Measurements from ENCODE around the gene TMEM59.
"Not testable (repeated sequence)": the region's sequence is repeated elsewhere in the genome, so short reads cannot be mapped to it uniquely, and the experiment has no call there.

The TMEM59 gene

GRCh38 chr1:54011316-54012007 is 41.5 kb downstream of the TMEM59 start:
- no peak for DNase-seq

DNA sequence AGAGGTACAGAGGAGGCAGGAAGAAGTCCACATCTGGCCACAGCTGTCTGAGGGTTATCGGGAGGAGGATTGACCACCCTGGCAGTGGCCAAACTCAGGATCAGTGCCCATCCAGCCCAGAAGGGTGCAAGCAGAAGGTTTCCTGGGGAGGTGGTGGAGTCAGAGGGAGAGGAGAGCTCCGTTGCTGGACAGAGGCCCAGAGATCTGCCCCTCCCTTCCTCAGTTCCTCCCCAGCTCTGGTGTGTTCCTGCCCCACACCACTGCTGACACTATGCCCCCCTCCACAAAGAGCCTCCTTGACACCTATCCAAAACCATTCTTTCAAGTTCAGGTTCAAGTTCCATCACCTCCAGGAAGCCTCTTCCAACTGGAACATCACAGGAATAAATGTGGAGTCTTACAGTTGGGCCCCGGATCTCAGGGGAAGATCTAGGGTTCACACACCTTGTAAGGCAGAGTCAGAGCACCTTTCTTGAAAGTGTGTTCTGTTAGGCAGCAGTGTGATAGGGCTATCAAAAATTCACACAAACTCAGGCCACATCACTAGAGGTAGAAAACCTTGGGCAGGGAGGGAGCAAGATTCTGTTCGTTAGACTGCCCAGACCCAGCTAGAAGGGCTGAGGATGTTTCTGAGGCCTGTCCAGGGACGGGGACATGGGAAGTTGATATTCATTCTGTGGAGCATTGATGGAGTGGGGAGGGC is 42.4 kb downstream of the TMEM59 start:
- no peak for DNase-seq

DNA sequence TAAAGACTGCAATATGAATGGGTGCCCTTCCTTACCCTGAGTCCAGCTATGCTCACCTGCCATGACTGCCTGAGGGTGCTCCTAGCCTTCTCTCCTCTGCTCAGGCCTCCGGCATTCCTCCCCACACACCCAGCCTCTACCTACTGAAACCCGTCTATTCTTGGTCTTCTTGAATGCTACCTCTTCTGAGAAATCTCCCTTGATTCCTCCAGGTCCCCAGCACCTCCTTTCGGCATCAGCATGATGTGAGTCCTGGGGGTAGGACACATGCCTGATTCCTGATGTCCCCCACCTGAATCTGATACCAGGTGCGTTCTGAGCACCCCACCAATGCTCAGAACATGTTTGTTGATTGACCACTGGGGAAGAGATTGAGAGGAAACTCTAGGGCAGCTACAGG is 43.6 kb downstream of the TMEM59 start:
- DNase-seq, result no peak

DNA sequence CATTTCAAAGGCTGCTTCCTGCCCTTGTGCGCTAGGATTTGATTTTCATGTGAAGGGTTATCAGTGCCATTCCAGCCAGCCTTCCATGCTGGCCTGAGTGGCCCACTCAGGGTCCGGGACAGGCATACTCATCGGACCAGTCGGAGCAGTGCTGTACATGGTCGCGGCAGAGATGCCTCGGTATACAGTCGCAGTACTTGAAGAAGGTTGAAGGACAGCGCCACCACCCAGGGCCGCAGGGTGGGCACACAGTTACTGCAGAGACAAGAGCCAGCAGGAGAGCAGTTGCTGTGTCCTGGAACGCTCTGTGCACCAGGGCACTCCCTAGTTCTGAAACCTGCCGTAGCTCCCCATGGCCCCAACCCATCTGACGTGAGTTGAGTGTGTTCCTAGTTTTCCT is 44.1 kb downstream of the TMEM59 start:
- DNase-seq, result no peak

DNA sequence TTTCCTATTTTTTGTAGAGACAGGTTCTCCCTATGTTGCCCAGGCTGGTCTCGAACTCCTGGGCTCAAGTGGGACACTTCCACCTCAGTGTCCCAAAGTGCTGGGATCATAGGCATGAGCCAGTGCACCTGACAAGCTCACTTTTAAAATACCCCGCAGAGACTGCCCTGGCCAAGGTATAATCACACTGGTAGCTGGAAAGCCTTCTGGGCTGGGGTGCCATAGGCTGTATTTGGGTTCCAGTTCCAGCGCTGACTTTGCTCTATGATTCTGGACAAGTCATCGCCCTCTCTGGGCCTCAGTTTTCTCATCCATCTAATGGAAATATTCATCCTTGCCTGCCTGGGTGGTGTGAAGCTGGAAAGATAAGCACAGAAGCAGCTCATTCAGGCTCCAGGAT is 45.4 kb downstream of the TMEM59 start:
- no peak for DNase-seq

GRCh38 chr1:54006508-54006907 is 46.5 kb downstream of the TMEM59 start:
- DNase-seq, result no peak

DNA sequence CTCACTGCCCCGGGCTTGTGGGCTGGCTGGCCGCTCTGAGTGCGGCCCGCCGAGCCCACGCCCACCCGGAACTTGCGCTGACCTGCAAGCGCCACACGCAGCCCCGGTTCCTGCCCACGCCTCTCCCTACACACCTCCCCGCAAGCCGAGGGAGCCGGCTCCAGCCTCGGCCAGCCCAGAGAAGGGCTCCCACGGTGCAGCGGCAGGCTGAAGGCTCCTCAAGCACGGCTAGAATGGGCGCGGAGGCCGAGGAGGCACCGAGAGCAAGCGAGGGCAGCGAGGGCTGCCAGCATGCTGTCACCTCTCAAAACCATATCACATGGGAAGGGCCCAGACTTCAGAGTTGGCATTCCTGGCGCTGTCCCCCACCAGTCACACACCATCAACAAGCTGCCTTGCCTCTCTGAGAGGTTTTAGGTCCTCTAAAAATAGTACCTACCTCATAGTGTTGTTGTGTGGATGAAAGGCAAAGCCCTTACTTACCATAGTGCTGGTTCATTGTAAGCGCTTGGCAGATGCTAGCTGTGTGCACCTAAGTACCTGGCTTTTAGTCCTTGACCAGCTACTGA is 48.4 kb downstream of the TMEM59 start:
- DNase-seq, result no peak

- not testable (repeated sequence) for DNase-seq
Measured at GRCh38 chr1:54003750-54004480, 49.1 kb downstream of the TMEM59 start.

GRCh38 chr1:54003249-54003646 is 49.8 kb downstream of the TMEM59 start:
- DNase-seq, result no peak

DNA sequence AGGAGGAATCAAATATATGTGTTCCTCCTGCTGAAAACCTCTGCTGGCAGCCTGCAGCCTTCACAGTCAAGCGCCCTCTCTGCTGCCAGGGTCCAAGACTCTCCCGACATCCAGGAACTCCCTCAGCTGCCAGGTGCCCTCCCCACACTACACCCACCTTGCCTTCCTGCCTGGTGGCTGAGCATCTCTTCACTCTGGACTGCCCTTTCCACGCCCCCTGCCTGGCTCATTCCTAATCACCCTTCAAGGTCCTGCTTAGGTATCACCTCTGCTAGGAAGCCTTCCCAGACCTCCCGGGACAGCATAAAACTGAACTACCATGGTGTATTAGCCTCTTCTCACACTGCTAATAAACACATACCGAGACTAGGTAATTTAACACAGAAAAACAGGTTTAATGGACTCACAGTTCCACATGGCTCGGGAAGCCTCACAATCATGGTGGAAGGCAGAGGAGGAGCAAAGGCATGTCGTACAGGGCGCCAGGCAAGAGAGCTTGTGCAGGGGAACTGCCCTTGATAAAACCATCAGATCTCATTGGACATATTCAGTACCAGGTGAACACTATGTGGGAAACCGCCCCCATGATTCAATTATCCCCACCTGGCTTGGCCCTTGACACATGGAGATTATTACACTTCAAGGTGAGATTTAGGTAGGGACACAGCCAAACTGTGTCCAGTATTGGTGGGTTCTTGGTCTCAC is 50.3 kb downstream of the TMEM59 start:
- DNase-seq, result no peak

GRCh38 chr1:54001591-54001990 is 51.4 kb downstream of the TMEM59 start:
- DNase-seq, result peak; percentile 6 to 40

DNA sequence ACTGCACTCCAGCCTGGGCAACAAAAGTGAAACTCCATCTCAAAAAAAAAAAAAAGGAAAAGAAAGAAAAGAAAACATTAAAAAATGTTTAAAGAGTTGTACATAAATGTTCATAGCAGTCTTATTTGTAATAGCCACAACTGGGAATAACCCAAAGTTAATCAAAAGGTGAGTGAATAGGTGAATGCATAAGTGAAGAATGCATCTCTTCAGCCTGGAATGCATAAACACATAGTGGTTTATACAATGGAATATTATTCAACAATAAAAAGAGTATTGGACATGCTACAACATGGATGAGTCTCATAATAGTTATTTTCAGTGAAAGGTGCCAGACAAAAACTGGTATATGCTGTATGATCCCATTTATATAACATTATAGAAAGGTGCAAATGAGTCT is 53.1 kb downstream of the TMEM59 start:
- DNase-seq, result no peak

- no peak for DNase-seq
Measured at GRCh38 chr1:53998223-53998622, 54.8 kb downstream of the TMEM59 start.

DNA sequence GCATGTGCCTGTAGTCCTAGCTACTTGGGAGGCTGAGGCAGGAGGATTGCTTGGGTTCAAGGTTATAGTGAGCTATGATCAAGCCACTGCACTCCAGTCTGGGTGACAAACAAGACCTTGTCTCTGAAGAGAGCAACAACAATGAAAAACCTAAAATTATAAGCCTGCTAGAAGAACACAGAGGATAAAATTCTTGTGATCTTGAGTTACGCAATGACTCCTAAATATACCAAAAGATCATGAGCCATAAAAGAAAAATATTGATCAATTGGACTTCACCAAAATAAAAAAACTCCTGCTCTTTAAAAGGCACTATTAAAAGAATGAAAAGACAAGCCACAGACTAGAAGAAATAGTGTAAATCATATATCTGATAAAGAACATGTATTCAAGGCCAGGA is 57.3 kb downstream of the TMEM59 start:
- DNase-seq, result no peak

DNA sequence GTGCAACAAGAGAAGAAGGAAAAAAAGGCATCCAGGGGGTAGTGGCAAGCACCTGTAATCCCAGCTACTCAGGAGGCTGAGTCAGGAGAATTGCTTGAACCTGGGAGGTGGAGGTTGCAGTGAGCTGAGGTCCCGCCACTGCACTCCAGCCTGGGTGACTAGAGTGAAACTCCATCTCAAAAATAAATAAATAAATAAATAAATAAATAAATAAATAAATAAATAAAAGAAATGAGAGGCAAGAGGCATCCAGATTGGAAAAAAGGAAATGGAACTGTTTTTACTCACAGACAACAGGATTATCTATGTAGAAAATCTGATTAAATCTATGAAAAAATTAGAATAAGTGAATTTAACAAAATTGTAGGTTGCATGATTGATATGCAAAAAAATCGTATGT is 58.5 kb downstream of the TMEM59 start:
- DNase-seq, result not testable (repeated sequence)

DNA sequence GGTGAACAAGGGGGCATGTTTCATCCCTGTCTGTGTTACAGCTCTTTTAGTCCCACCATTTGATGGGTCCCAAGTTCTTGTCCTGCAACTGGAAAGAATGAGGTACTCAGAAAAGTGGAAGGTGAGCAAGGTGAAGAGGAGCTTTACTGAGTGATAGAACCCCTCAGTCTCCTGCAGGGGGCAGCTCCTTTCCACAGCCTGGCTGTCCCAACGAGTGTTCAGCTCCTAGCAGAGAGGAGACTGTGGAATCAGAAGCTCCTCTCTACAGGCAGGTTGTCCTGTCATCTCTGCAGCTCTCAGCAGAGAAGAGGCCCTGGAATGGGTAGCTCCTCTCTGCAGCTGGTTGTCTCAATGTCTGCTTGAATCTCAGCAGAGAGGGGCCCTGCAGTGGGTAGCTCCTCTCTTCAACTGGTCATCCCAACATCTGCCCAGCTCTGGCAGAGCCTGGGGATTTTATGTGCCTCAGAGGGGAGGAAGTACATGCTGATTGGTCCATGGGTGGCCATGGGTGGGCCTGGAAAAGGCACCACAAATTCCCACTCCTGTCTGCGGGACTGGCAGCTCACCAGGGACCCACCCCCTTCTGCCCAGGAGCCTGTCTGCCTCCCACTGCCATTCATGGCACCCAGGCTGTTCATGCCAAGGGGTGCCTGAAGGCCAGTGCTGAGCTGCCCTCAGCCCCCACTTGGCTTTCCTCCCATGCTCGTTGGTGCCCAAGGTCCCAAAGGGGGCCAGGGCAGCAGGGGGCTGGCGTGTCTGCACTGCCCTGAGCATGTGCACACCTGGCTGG is 60.7 kb downstream of the TMEM59 start:
- no peak for DNase-seq

DNA sequence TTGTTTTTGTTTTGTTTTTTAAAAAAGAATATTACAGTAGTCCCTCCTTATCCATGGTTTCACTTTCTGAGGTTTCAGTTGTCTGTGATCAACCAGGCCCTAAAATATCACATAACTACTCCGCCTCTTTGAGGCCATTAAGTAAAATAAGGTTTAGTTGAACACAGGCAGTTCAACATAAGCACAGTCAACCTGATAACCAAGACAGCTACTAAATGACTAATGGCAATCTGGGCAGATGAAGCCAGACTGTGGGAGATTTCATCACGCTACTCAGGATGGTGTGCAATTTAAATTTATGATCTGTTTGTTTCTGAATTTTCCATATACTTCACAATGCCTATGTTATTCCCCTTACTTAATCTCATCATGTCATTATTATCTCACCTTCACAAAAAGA is 65.1 kb downstream of the TMEM59 start:
- no peak for DNase-seq

DNA sequence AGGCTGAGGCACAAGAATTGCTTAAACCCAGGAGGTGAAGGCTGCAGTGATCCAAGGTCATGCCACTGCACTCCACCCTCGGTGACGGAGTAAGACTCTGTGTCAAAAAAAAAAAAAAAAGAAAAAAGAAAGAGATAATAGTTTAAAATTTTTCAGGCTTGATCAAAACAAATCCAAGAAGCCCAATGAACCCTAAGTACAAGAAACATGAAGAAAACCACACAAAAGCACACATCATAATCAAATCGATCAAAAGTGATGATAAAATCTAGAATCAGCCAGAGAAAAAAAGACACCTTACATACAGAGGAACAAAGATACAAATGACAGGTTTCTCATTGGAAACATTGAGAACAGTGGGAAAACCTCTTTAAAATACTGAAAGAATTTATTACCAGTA is 66.5 kb downstream of the TMEM59 start:
- no peak for DNase-seq

DNA sequence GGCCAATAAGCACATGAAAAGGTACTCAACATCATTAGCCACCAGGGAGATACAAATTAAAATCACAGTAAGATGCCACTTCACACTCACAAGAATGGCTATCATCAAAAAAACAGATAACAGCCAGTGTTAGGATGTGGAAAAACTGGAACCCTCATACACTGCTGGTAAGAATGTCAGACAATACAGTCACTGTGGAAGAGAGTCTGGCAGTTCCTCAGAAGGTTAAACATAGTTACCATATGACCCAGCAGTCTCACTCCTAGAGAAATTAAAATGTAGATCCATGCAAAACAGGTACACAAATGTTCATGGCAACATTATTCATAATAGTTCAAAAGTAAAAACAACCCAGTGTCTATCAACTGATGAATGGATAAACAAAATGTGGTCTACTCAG is 68.3 kb downstream of the TMEM59 start:
- DNase-seq, result no peak

- DNase-seq, result no peak
Measured at GRCh38 chr1:53982763-53983104, 70.3 kb downstream of the TMEM59 start.

DNA sequence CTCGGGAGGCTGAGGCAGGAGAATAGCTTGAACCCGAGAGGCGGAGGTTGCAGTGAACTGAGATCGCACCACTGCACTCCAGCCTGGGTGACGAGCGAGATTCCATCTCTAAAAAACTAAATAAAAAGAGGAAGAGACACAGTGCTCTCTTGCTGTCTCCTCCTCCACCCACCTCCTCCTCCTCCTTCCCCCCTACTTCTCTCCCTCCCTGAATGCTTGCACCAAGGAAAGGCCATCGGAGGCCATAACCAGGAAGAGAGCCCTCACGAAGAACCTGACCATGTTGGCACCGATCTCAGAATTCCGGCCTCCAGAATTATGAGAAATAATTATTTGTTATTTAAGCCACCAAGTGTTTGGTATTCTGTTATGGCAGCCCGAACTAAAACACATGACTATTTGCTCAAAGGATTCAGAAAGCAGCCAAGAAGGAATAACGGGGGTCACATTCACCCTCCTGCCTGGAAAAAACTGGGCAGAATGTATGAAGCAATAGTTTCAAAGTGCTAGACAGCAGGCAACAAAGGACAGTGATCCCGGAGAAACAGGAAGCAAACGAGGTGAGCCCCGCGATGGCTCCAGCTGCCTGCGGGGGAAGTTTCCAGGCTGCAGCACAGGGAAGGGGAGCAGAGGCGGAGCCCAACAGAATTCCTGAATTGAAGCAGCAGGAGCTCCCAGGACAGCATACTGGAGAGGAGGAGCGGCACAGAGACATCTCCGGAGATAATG is 70.8 kb downstream of the TMEM59 start:
- peak; percentile 8 to 26 for DNase-seq

DNA sequence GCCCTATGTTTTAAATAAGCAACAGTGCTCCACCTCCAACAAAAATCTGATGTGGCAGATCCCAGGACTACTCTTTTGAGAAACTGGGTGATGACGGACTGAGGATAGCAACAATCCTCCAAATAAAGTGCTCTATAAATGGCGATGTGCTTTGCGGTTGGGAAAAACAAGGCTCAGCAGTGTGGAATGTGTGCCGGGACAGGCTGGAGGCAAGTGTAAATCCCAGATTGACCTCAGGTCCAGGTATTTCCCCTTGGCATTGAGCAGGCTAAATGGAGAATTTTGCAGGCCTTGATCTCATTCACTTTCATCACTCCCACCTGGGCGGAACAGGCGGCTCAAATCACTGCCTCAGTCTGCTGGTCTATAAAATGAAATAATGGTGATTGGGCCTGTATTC is 71.8 kb downstream of the TMEM59 start:
- no peak for DNase-seq
